Measurements from ENCODE around the gene LPAR5. TPM values are rescaled to one million over a fixed set of nuclear protein-coding genes. Genes with fewer than 3 reads are reported as not detected.

Gene LPAR5
- total RNA-seq, 1 experiment from 2014 or later, result 2.5 TPM

GRCh38 chr12:6667559-6668210 lies 31.9 kb upstream of the LPAR5 start:
- Mint-ChIP-seq H3K4me1 (ENCODE audit: low read depth, unreplicated experiment) (no peaks in the 10 kb centered on the region), H3K36me3 (ENCODE audit: insufficient read depth, unreplicated experiment) (peaks cover 56% of the 10 kb centered on the region), H3K4me3 (ENCODE audit: low read depth, unreplicated experiment) (no peak overlapping the region), H3K9me3 (ENCODE audit: low read depth, unreplicated experiment) (no peaks in the 10 kb centered on the region), H3K27ac (ENCODE audit: unreplicated experiment) (no peak overlapping the region), H3K27me3 (ENCODE audit: unreplicated experiment) (no peaks in the 10 kb centered on the region)
- peak; percentile 33 for DNase-seq
- BruUV-seq (replicated peaks), result no TSS peak
- CTCF ChIA-PET, result no interaction called here
- intact Hi-C loops (cut with micrococcal nuclease; ENCODE audit: unreplicated experiment), result no loop called here
- TF ChIP-seq CTCF (IDR thresholded peaks at IDR 0.05; ENCODE audit: unreplicated experiment), result peak; percentile 16

GRCh38 chr12:6666211-6666610 lies 30.5 kb upstream of the LPAR5 start:
- peaks cover 46% of the 10 kb centered on the region for H3K36me3 Mint-ChIP-seq (ENCODE audit: insufficient read depth, unreplicated experiment)
- intact Hi-C loops (cut with micrococcal nuclease; ENCODE audit: unreplicated experiment), result no loop called here

DNA sequence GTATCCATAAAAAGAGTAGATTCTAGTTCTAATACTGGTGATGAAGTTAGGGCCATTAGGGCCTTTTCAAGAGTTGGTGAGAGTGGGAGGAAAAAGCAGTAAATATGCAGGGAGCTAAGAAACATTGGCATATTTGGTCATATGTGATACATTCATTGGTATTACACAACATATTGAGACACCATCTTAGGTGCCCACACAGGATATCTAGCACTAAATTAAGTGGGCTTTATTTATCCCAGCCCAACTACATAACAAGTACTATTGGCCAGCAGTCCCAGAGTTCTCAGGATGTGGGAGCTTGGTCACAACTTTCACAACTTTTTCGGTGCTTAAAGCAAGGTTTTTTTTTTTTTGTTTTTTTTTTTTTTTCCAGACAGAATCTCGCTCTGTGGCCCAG lies 29.1 kb upstream of the LPAR5 start:
- Mint-ChIP-seq H3K4me3 (ENCODE audit: low read depth, unreplicated experiment) (no peak overlapping the region), H3K36me3 (ENCODE audit: insufficient read depth, unreplicated experiment) (peaks cover 36% of the 10 kb centered on the region), H3K4me1 (ENCODE audit: low read depth, unreplicated experiment) (peaks cover 10% of the 10 kb centered on the region), H3K27ac (ENCODE audit: unreplicated experiment) (no peak overlapping the region), H3K9me3 (ENCODE audit: low read depth, unreplicated experiment) (no peaks in the 10 kb centered on the region), H3K27me3 (ENCODE audit: unreplicated experiment) (no peaks in the 10 kb centered on the region)
- intact Hi-C loops (cut with micrococcal nuclease; ENCODE audit: unreplicated experiment), result loop anchor here (5.0 kb wide), 1 partner anchor 57 kb away; the partner anchor contains the start of gene COPS7A
- DNase-seq, result no peak
- no TSS peak for BruUV-seq (replicated peaks)
- CTCF ChIA-PET, result no interaction called here
- no peak for TF ChIP-seq CTCF (IDR thresholded peaks at IDR 0.05; ENCODE audit: unreplicated experiment)

More at GRCh38 chr12:6666211-6666610, 30.5 kb upstream of the LPAR5 start:
- DNase-seq, result no peak
- no peak overlapping the region for H3K4me3 Mint-ChIP-seq (ENCODE audit: low read depth, unreplicated experiment)
- no peak for TF ChIP-seq CTCF (IDR thresholded peaks at IDR 0.05; ENCODE audit: unreplicated experiment)
- BruUV-seq (replicated peaks), result no TSS peak
- no peaks in the 10 kb centered on the region for H3K27me3 Mint-ChIP-seq (ENCODE audit: unreplicated experiment)
- no peaks in the 10 kb centered on the region for H3K9me3 Mint-ChIP-seq (ENCODE audit: low read depth, unreplicated experiment)
- H3K4me1 Mint-ChIP-seq (ENCODE audit: low read depth, unreplicated experiment), result peaks cover 10% of the 10 kb centered on the region
- H3K27ac Mint-ChIP-seq (ENCODE audit: unreplicated experiment), result no peak overlapping the region
- CTCF ChIA-PET, result no interaction called here

DNA sequence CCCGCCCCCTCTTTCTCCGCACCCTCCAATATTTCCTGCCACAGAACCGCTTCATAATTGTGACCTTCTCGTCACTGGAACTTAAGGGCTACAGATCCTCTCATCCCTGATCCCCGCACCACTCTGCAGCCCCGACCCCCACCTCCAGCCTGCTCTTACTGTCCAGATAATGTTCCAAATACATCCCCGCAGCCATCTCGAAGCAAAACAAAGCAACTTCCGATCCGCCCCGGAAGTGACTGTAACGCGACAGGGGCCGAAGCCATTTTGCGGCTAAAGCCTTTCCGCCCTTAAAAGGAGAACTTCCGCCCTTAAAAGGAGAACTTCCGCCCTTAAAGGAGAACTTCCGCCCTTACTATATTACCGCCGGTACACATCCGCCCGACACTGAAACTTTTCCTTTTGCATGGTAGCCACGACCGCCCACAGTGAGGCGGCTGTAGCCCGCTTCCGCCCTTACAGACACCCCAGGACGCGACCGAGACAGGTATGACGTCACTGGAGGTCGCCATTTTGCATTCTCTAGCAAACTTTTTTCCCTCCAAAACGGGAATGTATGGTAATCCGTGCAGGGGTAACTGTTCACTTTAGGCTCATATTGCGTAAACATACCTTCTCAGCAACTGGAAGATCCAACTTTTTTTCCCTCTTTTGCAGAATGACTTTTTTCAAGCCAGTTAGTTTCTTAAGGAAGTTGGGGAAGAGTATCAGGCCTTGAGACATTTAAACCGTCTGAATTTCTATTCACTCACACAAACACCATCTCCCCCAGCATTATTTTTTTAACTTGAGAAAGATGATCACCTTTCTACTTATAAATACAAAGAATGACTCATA lies 27.4 kb upstream of the LPAR5 start, which contains the start of gene ING4:
Gene ING4 (minus strand): TSS at position 214 of the 837 bp plus-strand sequence. CDS start 18 bp downstream, at position 196.
- peak within 1 kb of the TSS; percentile 86 for H3K4me3 Mint-ChIP-seq (ENCODE audit: low read depth, unreplicated experiment)
- H3K4me1 Mint-ChIP-seq (ENCODE audit: low read depth, unreplicated experiment), result peaks cover 10% of the 10 kb centered on the region
- CTCF ChIA-PET, result no interaction called here

More for the DNA sequence above, 27.4 kb upstream of the LPAR5 start, which contains the start of gene ING4:
- H3K27me3 Mint-ChIP-seq (ENCODE audit: unreplicated experiment), result no peaks in the 10 kb centered on the region
- H3K9me3 Mint-ChIP-seq (ENCODE audit: low read depth, unreplicated experiment), result no peaks in the 10 kb centered on the region
- DNase-seq, result peak; percentile 94
- BruUV-seq (replicated peaks), result no TSS peak
- intact Hi-C loops (cut with micrococcal nuclease; ENCODE audit: unreplicated experiment), result loop anchor here (5.0 kb wide), 1 partner anchor 59 kb away; the partner anchor contains the start of gene COPS7A
- no peak for TF ChIP-seq CTCF (IDR thresholded peaks at IDR 0.05; ENCODE audit: unreplicated experiment)
- peaks cover 34% of the 10 kb centered on the region for H3K36me3 Mint-ChIP-seq (ENCODE audit: insufficient read depth, unreplicated experiment)
- peak within 1 kb of the TSS; percentile 92 for H3K27ac Mint-ChIP-seq (ENCODE audit: unreplicated experiment)
